ENCODE data around the gene WFDC9.
"Not testable (repeated sequence)": the region's sequence is repeated elsewhere in the genome, so short reads cannot be mapped to it uniquely, and the experiment has no call there.

The WFDC9 gene

DNA sequence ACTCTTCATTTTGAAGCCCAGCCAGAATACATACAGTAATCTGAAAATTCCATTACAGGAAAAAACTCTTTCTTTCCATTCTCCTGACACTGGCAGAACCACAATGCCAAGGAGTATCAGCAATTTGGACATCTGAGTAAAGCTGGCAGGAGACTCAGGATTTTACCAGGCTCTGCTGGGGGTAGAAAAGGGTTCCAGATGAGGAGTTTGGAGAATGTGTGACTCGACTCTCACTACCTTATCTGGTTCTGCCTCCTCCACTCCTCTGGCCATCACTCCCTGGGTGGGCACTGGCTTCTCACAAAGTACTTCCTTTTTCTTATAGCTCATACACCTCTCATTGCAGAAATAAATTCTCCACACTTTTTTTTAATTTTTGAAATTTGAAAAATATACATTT, 41.4 kb downstream of the WFDC9 start:
- no peak for DNase-seq

DNA sequence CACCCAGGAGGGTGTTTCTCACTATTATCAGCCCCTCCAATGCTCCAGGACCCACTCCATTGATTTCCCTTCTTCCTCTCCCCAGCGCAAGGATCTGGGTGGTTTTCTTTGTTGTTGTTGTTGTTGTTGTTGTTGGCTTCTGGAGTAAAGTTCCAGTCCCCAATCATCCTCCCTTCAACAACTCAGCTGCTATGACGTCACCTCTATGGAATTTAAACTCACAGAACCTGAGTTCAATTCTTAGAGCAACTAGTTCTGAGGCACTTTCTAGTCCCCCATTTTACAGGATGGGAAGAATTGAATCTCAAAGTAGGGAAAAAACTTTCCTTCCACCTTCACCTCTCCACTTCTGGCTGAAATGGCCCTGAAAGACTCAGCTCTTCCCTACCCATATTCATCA, 42.3 kb downstream of the WFDC9 start:
- no peak for DNase-seq

DNA sequence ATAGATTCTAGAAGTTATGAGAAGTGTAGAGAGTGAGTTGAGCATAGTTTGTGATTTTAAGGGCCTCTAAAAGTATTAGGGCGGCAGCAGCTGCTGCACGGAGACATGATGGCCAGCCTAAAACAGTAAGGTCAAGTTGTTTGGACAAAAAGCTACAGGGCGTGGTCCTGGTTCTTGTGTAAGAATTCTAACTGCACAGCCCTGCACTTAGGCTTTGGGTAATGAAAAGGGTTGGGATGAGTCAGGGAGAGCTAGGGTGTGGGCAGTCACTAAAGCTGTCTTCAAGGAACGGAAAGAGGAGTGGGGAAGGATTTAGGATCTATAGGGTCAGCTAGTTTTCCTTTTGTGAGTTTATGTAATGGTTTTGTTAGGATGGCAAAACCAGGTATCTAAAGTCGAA, 45.1 kb downstream of the WFDC9 start:
- DNase-seq, result not testable (repeated sequence)

DNA sequence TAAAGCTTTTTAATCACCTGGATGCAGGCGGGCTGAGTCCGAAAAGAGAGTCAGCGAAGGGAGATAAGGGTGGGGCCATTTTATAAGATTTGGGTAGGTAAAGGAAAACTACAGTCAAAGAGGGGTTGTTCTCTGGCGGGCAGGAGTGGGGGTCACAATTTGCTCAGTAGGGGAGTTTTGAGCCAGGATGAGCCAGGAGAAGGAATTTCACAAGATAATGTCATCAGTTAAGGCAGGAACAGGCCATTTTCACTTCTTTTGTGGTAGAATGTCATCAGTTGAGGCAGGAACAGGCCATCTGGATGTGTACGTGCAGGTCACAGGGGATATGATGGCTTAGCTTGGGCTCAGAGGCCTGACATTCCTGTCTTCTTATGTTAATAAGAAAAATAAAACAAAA, 46.8 kb downstream of the WFDC9 start:
- DNase-seq, result not testable (repeated sequence)

DNA sequence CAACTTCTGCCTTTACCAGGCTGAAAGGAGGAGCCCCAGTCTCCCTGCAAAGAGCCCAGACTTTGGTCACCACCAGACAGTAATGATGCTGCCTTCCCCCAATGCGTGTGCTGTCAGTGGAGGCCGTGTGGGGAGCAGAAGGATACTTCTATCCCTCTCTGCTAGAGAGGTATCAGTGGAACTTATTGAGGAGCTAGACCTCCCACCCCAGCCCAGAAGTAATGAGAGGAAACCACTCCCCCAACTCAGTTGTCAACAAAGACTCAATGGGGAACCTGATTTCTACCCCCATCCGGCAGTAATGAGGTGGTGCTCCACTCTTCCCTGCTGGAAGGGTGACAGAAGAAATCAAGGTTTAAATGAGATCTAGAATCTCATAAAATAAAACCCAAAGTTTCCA, 47.6 kb downstream of the WFDC9 start:
- no peak for DNase-seq

DNA sequence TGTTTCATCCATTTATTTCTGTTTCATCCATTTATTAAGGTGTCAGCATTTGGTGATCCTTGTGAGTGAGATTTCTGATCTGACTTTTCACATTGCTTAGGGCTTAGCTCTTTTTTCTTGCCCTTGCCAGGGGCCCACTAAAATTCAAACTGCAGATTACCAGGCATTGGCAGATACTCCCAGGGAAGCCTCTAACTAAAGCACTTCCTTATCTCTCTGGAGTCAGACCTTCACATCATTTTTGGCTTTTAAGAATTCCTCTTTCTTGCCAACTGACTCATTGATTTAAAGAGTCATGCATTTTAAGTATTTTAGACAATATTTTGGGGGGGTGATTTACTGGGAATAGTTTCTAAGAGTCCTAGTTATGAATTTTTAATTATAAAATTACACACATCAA, 49.4 kb downstream of the WFDC9 start:
- no peak for DNase-seq

DNA sequence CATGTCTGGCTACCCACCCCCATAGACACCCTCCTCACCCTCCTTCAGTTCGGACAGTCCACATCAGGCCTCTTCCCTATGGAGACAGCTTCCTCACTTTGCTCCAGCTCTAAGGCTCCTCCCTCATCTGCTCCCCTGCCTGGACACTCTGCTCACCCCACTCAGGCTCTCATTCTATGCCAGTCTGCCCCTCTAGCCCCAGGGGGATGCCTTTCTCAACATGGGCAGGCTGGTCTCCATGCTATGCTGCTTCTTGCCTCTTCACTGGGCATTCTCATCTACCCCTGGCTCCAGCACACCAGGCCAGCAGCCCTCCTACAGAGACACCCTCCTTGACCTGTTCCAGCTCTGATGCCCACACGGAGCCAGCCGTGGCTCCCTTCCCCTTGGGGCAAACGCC, 51.9 kb downstream of the WFDC9 start, which contains the start of gene WFDC8:
Gene WFDC8, minus strand, starts transcription at position 101 of the 400 bp plus-strand sequence. Its CDS starts 37 bp downstream, at position 64.
- DNase-seq, result no peak

DNA sequence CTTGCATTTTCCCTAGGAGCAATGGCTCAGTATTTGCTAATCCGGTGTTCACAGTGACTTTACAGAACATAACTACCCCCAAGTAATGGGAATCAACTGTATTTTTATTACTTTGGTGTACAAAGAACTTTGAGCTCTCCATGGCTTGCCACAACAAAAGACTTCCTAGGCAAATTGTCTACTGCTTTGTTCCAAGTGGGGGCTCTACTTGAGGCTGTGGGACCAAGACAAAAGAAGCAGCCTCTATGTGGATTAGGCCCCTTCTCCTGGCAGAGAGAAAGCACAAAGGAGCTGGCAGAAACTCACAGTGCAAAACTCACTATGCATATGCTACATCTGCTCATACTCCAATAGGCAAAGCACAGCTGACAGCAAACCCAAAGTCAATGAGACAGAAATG, 52.9 kb downstream of the WFDC9 start:
- no peak for DNase-seq

DNA sequence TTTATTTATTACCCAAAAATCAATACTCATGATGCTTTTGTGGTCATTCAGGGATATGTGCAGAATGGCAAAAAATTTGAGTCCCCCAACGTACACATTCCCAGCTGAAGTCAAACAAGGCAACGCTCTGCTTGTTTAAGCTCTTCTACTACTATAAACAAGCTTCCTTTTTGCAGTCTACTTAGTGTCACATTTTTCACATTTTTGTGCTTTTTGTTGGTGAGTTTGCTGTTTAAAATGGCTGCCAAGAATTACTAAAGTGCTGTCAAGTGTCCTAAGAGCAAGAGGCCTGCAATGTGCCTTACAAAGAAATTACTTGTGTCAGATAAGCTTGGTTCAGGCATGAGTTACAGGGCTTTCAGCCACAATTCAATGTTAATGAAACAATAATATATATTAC, 54.1 kb downstream of the WFDC9 start:
- DNase-seq, result no peak

DNA sequence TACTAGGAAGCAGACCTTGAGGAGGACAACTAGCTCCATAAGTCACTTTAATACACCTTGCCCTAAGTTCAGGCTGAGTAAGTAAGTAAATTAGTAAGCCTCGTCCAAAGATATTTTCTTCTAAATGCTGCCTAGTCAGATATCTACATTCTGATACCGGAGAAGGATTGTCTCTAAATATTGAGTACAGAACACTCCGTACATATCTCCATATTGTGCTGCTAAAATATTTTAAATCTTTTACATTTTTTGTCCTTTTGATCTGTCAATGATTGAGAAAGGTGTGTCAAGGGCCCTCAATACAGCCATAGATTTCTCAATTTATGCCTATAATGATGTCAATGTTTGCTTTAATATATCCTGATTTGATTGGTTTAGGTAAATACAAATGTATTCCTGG, 55.2 kb downstream of the WFDC9 start:
- no peak for DNase-seq

DNA sequence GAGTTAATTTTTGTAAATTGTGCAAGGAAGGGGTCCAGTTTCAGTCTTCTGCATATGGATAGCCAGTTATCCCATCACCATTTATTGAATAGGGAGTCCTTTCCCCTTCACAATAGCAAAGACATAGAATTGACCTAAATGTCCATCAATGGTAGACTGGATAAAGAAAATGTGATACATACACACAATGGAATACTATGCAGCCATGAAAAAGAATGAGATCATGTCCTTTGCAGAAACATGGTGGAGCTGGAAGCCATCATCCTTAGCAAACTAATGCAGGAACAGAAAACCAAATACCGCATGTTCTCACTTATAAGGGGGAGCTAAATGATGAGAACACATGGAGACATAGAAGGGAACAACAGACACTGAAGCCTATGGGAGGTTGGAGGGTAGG, 61.4 kb downstream of the WFDC9 start:
- DNase-seq, result not testable (repeated sequence)

DNA sequence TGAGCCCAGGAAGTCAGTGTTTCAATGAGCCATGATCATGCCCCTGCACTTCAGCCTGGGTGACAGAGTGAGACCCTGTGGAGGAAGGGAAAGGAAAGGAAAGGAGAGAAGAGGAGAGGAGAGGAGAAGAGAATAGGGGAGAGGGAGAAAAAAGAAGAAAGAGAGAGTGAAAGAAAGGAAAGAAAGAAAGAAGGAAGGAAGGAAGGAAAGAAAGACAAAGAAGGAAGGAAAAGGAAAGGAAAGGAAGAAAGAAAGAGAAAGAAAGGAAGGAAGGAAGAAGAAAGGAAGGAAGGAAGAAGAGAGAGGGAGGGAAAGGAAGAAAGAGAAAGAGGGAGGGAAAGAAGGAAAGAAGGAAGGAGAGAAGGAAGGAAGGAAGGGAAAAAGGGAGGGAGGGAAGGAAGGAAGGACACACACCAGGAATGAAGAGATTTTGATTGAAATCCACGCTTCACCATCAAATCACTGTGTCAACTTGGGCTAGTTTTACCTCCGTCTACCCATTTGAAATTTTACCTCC, 66.3 kb downstream of the WFDC9 start:
- no peak for DNase-seq
